GM12878 (cell line): ENCODE results near the gene SSH2. TPM values are rescaled to one million over a fixed set of nuclear protein-coding genes. Genes with fewer than 3 reads are reported as not detected.

Experiments
- ATAC-seq: fragments of 200-7000 bp; cut with Tn5 transposase; 3 replicates; pipeline ENCODE4 v1.9.1; 2020; ENCODE audit warnings: mild to moderate bottlenecking, moderate library complexity
- BruUV-seq: library from RNA; stranded (reverse); fragments of 400-500 nt; replicated peaks from 2 replicates; lab custom pipeline; 2021; lab: Mats Ljungman, UMichigan
- CTCF ChIA-PET: fragments of 300-600 bp; sonication (Branson Sonifier 250); formaldehyde crosslinking; extraction: SDS; loops from one replicate; lab custom pipeline; 2021; ENCODE audit warnings: inconsistent platforms; lab: Yijun Ruan, JAX
- POLR2A ChIA-PET: fragments of 350-600 bp; formaldehyde crosslinking; extraction: SDS; loops from one replicate; lab custom pipeline; 2021; ENCODE audit warnings: inconsistent platforms; lab: Charles Lee
- RAD21 ChIA-PET: fragments of 300-600 bp; sonication (Branson Sonifier 250); formaldehyde crosslinking; loops from one replicate; lab custom pipeline; 2023; ENCODE audit warnings: antibody characterized with exemption; ENCODE audit not compliant: unreplicated experiment; lab: Charles Lee
- SMC1A ChIA-PET: fragments of 300-600 bp; sonication (Branson Sonifier 250); formaldehyde crosslinking; loops from one replicate; lab custom pipeline; 2023; ENCODE audit not compliant: unreplicated experiment, uncharacterized antibody; lab: Charles Lee
- DNase-seq: peaks from one replicate; pipeline ENCODE4 v3.0.0-alpha.2; 2011; ENCODE audit warnings: low read depth, low spot score
- FAIRE-seq: peaks from 3 replicates; lab custom pipeline; 2011; peaks lifted over from hg19 to GRCh38; lab: Jason Lieb, UNC
- H2AFZ ChIP-seq: 2 replicates; pipeline ENCODE4 v1.6.0; 2011; ENCODE audit warnings: low read depth, low read length, control low read depth; ENCODE audit not compliant: control insufficient read depth
- H3K27ac ChIP-seq: 2 replicates; pipeline ENCODE4 v1.5.1; 2011; ENCODE audit warnings: control low read depth; ENCODE audit not compliant: control insufficient read depth, insufficient read depth
- H3K27me3 ChIP-seq, 2 experiments: replicated peaks in 1 of 2; 2 replicates each; pipeline versions ENCODE4 v1.6.0 to v1.6.1; 2011; ENCODE audit warnings: low read length in 1 of 2; ENCODE audit not compliant: control insufficient read depth in 2 of 2, insufficient read depth in 2 of 2
- H3K36me3 ChIP-seq, 2 experiments: 2 replicates each; pipeline ENCODE4 v1.5.1; 2011; ENCODE audit warnings: low read length in 1 of 2; ENCODE audit not compliant: control insufficient read depth in 2 of 2, insufficient read depth in 2 of 2
- H3K4me1 ChIP-seq: 2 replicates; pipeline ENCODE4 v1.6.1; 2011; ENCODE audit warnings: mild to moderate bottlenecking, low read length, moderate library complexity, mixed read lengths; ENCODE audit not compliant: control insufficient read depth, insufficient read depth
- H3K4me2 ChIP-seq: 2 replicates; pipeline ENCODE4 v1.6.0; 2011; ENCODE audit warnings: control low read depth; ENCODE audit not compliant: control insufficient read depth, insufficient read depth
- H3K4me3 ChIP-seq: fragments of 200-600 bp; sonication (generic); 2 replicates; pipeline ENCODE4 v1.5.1; 2016
- H3K79me2 ChIP-seq: 2 replicates; pipeline ENCODE4 v1.6.0; 2011; ENCODE audit warnings: low read length; ENCODE audit not compliant: control insufficient read depth, insufficient read depth
- H3K9ac ChIP-seq: 2 replicates; pipeline ENCODE4 v1.8.0; 2011; ENCODE audit warnings: low read length, control low read depth, mixed read lengths; ENCODE audit not compliant: control insufficient read depth, insufficient read depth
- H3K9me3 ChIP-seq: replicated peaks from 3 replicates; pipeline ENCODE4 v1.5.1; 2011; ENCODE audit warnings: mild to moderate bottlenecking, low read length; ENCODE audit not compliant: control insufficient read depth, insufficient read depth
- H4K20me1 ChIP-seq: 2 replicates; pipeline ENCODE4 v1.6.0; 2011; ENCODE audit not compliant: control insufficient read depth, insufficient read depth
- BCLAF1 ChIP-seq: fragments of 450-650 bp; IDR thresholded peaks from 2 replicates; pipeline ENCODE4 v1.6.1; 2017; ENCODE audit warnings: antibody characterized with exemption, mild to moderate bottlenecking, moderate library complexity
- CBX3 ChIP-seq: fragments of 200-600 bp; sonication (generic); IDR thresholded peaks from 2 replicates; pipeline ENCODE4 v1.6.1; 2016; ENCODE audit warnings: low read depth, borderline replicate concordance
- ESRRA ChIP-seq: IDR thresholded peaks from 2 replicates; pipeline ENCODE4 v1.6.1; 2012; ENCODE audit warnings: mild to moderate bottlenecking, low read length, improper control_type of control experiment
- NFYB ChIP-seq: IDR thresholded peaks from 2 replicates; pipeline ENCODE4 v1.6.1; 2011; ENCODE audit warnings: low read depth, mild to moderate bottlenecking, low read length, improper control_type of control experiment, moderate library complexity; ENCODE audit not compliant: insufficient read depth
- PAX5 ChIP-seq: IDR thresholded peaks from 2 replicates; pipeline ENCODE4 v1.6.1; 2011; ENCODE audit warnings: low read depth, low read length, borderline replicate concordance
- RB1 ChIP-seq: fragments of 450-650 bp; formaldehyde crosslinking; IDR thresholded peaks from 2 replicates; pipeline ENCODE4 v1.6.1; 2017; ENCODE audit warnings: mild to moderate bottlenecking, borderline replicate concordance
- STAT1 ChIP-seq: fragments of 450-650 bp; conservative IDR thresholded peaks from 2 replicates; pipeline ENCODE4 v1.6.1; 2014; ENCODE audit warnings: antibody characterized with exemption, mild to moderate bottlenecking
- ZBED1 ChIP-seq: IDR thresholded peaks from 2 replicates; pipeline ENCODE4 v1.6.1; 2016; ENCODE audit warnings: borderline replicate concordance
- ZNF592 ChIP-seq: fragments of 450-650 bp; IDR thresholded peaks from 2 replicates; pipeline ENCODE4 v1.6.1; 2017; ENCODE audit warnings: mild to moderate bottlenecking, moderate library complexity
- WGBS: methylation state at CpG from one replicate; pipeline ENCODE4 v1.1.6; 2016; ENCODE audit warnings: low lambda C conversion rate; ENCODE audit not compliant: insufficient replicate concordance, insufficient coverage; ENCODE audit errors: missing lambda C conversion rate; 5-methylcytosine and 5-hydroxymethylcytosine counted together
- in situ Hi-C: fragments of 300-500 bp; cut with MboI; formaldehyde crosslinking; loops from 9 replicates; pipeline ENCODE4 v1.14.3; 2018; ENCODE audit warnings: mixed read lengths
- intact Hi-C: fragments of 100-400 bp; cut with micrococcal nuclease; formaldehyde crosslinking; loops from one replicate; pipeline ENCODE4 v1.14.2; 2022; ENCODE audit not compliant: unreplicated experiment
- polyA plus RNA-seq, 11 experiments: library from polyadenylated mRNA; depleted of rRNA in 4 of 11; unstranded in 6 of 11; stranded (reverse) in 5 of 11; fragments of >200 nt; fragmentation: Nextera tagmentation in 4 of 11; fragmentation: Illumina TruSeq in 1 of 11; extraction: Ambion mirVana in 4 of 11; extraction: Trizol in 1 of 11; gene quantifications; 1 replicate in 1 of 11; 2 replicates in 10 of 11; pipeline versions ENCODE4 v1.2.1 to v1.2.3, GENCODE V29; 2011 to 2016; ENCODE audit warnings: inconsistent platforms in 2 of 11, missing spikeins in 2 of 11, low read depth in 1 of 11
- total RNA-seq, 4 experiments: library from RNA; depleted of rRNA in 3 of 4; stranded (reverse); fragments of >200 nt in 3 of 4; fragmentation: Illumina TruSeq in 1 of 4; extraction: Trizol in 1 of 4; gene quantifications; 2 replicates each; pipeline versions ENCODE4 v1.2.1 to v1.2.3, GENCODE V29; 2013 to 2021

The SSH2 gene
- total and polyA plus RNA-seq, 10 of the 15 experiments (the other 5 are each of a cell fraction or from before 2014, with no cell fraction given) = 9.3 to 65.9 (median 34.0) TPM

- no TSS peak for BruUV-seq
- CTCF ChIA-PET = interaction anchor here (0.7 to 6.1 kb wide), 12 partner anchors 8 to 352 kb away, joined by 3 to 72 read pairs (median 6); partner anchors contain the start of gene ANKRD13B
- no peaks in the 10 kb centered on the region for H3K79me2 ChIP-seq
- H3K36me3 ChIP-seq = peaks cover 8 to 23% of the 10 kb centered on the region in 2 experiments; a peak in 3 of 4 replicates
- H3K27ac ChIP-seq = no peak overlapping the region
- H2AFZ ChIP-seq = no peak overlapping the region
- H3K4me2 ChIP-seq = no peak overlapping the region
- no peaks in the 10 kb centered on the region for H3K27me3 ChIP-seq
- no peak for TF ChIP-seq ZNF592
- TF ChIP-seq CBX3 = no peak
- TF ChIP-seq STAT1 = no peak
- TF ChIP-seq ZBED1 = no peak
- TF ChIP-seq ESRRA = no peak
- no peak for TF ChIP-seq RB1
- TF ChIP-seq BCLAF1 = no peak
- TF ChIP-seq NFYB = no peak
- TF ChIP-seq PAX5 = no peak
- TF ChIP-seq, all 136 proteins: peak for 0
- no peaks in the 10 kb centered on the region for H3K9me3 ChIP-seq
- ChIA-PET POLR2A (interaction anchor here (0.8 to 1.0 kb wide), 3 partner anchors 9 to 38 kb away, joined by 3 to 5 read pairs (median 3); no protein-coding TSS in a partner anchor), RAD21 (interaction anchor here (1.0 to 4.1 kb wide), 4 partner anchors 9 to 353 kb away, joined by 3 to 25 read pairs (median 4); no protein-coding TSS in a partner anchor), SMC1A (interaction anchor here (0.9 to 2.6 kb wide), 5 partner anchors 13 to 352 kb away, joined by 3 to 14 read pairs (median 3); partner anchors contain the start of gene ANKRD13B)
- in situ Hi-C loops = no loop called here
- H4K20me1 ChIP-seq = no peaks in the 10 kb centered on the region
- H3K4me1 ChIP-seq = 0 out of 2 replicates have a peak, but pooled peaks cover 4% of the 10 kb centered on the region
- no peak overlapping the region for H3K4me3 ChIP-seq
- WGBS = 83% methylated on average over 14 of the region's 14 CpGs
- ATAC-seq = no peak
- DNase-seq = no peak
- FAIRE-seq = no peak
- no peak overlapping the region for H3K9ac ChIP-seq
- intact Hi-C loops = no loop called here
Observed at GRCh38 chr17:29578626-29579485, 351.2 kb downstream of the SSH2 start.
